Pancreas (tissue), 10 donors: ENCODE results near the gene LHX1. TPM values are rescaled to one million over a fixed set of nuclear protein-coding genes. Genes with fewer than 3 reads are reported as not detected.

Source experiments
- ATAC-seq, 4 donors: fragments of 200-7000 bp; cut with Tn5 transposase; one replicate each; pipeline versions ENCODE4 v1.8.0 to v1.9.1; 2020; ENCODE audit warnings: mild to moderate bottlenecking in 4 of 4, moderate library complexity in 4 of 4
- DNase-seq, 6 donors: peaks; one replicate each; pipeline ENCODE4 v3.0.0-alpha.2; 2020
- FAIRE-seq: peaks from 2 replicates; lab custom pipeline; 2012; peaks lifted over from hg19 to GRCh38; lab: Jason Lieb, UNC
- H3K27ac ChIP-seq, 4 donors: fragments of 200-600 bp; sonication (generic); 1 replicate in 3 of 4; 2 replicates in 1 of 4; pipeline versions ENCODE4 v1.5.0 to v1.8.0; 2020
- H3K27me3 ChIP-seq, 4 donors: fragments of 200-600 bp; one replicate each; pipeline ENCODE4 v1.8.0; 2021
- H3K36me3 ChIP-seq, 3 donors: fragments of 200-600 bp; sonication (generic) in 1 of 3; one replicate each; pipeline versions ENCODE4 v1.5.0 to v1.8.0; 2020 to 2021
- H3K4me1 ChIP-seq, 3 donors: fragments of 200-600 bp; one replicate each; pipeline ENCODE4 v1.8.0; 2021
- H3K4me3 ChIP-seq, 4 donors: fragments of 200-600 bp; sonication (generic) in 2 of 4; one replicate each; pipeline versions ENCODE4 v1.5.0 to v1.8.0; 2020 to 2021
- H3K9me3 ChIP-seq, 4 donors: fragments of 200-600 bp; one replicate each; pipeline ENCODE4 v1.8.0; 2021
- WGBS, 2 donors: extraction: QIAGEN DNeasy Blood & Tissue Kit; methylation state at CpG; one replicate each; pipeline ENCODE4 v1.1.7; 2013; 5-methylcytosine and 5-hydroxymethylcytosine counted together
- intact Hi-C, 3 donors: fragments of 100-400 bp; cut with DNase I; formaldehyde crosslinking; loops; one replicate each; pipeline versions ENCODE4 v1.11.1 to v1.14.2; 2022
- polyA plus RNA-seq, 2 donors: library from polyadenylated mRNA; stranded (reverse); fragments of 200-250 nt; gene quantifications; one replicate each; pipeline ENCODE4 v1.2.3, GENCODE V29; 2013
- total RNA-seq, 6 donors: library from RNA; stranded (reverse); fragmentation: NEBNext Ultra II Directional in 4 of 6; extraction: Animal tissue kit (Norgen Biotek cat#: 25700) in 4 of 6; gene quantifications; one replicate each; pipeline versions ENCODE4 v1.2.1 to v1.2.4, GENCODE V29; 2021 to 2023
- TF ChIP-seq, protein P1 (sequence below), 4 donors: fragments of 200-600 bp; sonication (generic) in 3 of 4; IDR thresholded peaks; one replicate each; pipeline versions ENCODE4 v1.5.0 to v1.8.0; 2021; ENCODE audit warnings: antibody characterized with exemption in 4 of 4
- donor health status: healthy with polysubstance abuse.
- donor health status: DM: no; HTN: no; CAD: no; lungs with moderate emphysema.
- donor health status: DM: no; HTN: no; CAD: no.
- donor health status: control.
- donor health status: control.
- donor health status: Bipolar disorder and iron deficiency.
- donor health status: DM: yes; HTN: yes; CAD: no.
- donor health status: DM: no; HTN: no; CAD: no.
- donor health status: DM: no; HTN: no; CAD: no.
- donor health status: DM: yes; HTN: yes; CAD: no.

Gene LHX1
- total and polyA plus RNA-seq, 8 donors = 0.05 TPM; not detected in 7

DNA sequence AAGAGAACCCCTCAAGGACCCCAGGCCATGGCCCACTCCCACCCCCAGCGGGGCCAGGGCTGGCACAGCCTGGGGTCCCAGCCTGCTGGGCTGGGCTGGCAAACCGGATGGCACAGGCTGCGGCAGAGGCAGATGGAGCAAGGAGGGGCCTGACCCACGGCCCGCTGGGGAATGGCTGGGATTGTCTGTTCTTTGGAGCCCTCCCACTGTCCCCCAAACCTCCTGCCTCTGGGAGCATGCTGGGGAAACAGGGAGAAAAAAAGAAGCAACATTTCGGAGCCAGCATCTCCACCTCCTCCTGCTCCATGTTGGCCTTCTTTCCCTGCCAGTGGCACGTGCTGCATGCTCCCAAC lies 37.1 kb upstream of the LHX1 start:
- DNase-seq = no peak
- Histone ChIP-seq H3K36me3 (no peaks in the 10 kb centered on the region), H3K4me3 (no peak overlapping the region), H3K27ac (no peak overlapping the region), H3K9me3 (no peaks in the 10 kb centered on the region), H3K27me3 (no peaks in the 10 kb centered on the region), H3K4me1 (no peaks in the 10 kb centered on the region)
- 69 to 74% methylated on average over 7 of the region's 7 CpGs for WGBS, 2 donors
- TF ChIP-seq, protein P1, sequence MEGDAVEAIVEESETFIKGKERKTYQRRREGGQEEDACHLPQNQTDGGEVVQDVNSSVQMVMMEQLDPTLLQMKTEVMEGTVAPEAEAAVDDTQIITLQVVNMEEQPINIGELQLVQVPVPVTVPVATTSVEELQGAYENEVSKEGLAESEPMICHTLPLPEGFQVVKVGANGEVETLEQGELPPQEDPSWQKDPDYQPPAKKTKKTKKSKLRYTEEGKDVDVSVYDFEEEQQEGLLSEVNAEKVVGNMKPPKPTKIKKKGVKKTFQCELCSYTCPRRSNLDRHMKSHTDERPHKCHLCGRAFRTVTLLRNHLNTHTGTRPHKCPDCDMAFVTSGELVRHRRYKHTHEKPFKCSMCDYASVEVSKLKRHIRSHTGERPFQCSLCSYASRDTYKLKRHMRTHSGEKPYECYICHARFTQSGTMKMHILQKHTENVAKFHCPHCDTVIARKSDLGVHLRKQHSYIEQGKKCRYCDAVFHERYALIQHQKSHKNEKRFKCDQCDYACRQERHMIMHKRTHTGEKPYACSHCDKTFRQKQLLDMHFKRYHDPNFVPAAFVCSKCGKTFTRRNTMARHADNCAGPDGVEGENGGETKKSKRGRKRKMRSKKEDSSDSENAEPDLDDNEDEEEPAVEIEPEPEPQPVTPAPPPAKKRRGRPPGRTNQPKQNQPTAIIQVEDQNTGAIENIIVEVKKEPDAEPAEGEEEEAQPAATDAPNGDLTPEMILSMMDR (IDR thresholded peaks at IDR 0.05) = no peak
- intact Hi-C loops = no loop called here
- no peak for FAIRE-seq
- no peak for ATAC-seq

DNA sequence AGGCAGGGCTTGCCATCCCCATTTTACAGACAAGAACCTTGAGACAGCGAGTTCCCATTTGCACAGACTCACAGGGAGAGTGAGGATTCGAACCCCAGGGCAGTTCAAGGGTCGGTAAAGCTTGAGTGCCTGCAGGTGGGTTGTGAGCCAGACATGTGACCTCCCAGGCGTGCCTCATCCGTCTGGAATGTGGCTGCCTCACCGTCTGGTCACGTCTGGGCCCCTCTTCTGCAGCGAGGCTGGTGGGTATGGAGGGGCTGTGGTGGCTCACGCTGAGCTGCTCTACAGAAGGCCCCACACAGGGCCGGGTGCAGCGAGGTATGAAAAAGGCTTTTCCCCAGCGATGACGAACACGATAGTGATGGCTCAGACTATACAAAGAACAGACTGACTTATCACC lies 35.8 kb upstream of the LHX1 start:
- no peak for FAIRE-seq
- 43 to 46% methylated on average over 13 to 14 of the region's 14 CpGs for WGBS, 2 donors
- no peak overlapping the region for H3K4me3 ChIP-seq
- no peak overlapping the region for H3K27ac ChIP-seq
- intact Hi-C loops = no loop called here
- no peaks in the 10 kb centered on the region for H3K27me3 ChIP-seq
- ATAC-seq = no peak
- no peaks in the 10 kb centered on the region for H3K36me3 ChIP-seq
- H3K9me3 ChIP-seq = no peaks in the 10 kb centered on the region
- no peaks in the 10 kb centered on the region for H3K4me1 ChIP-seq
- TF ChIP-seq, protein P1 (IDR thresholded peaks at IDR 0.05) = no peak
- DNase-seq = no peak

DNA sequence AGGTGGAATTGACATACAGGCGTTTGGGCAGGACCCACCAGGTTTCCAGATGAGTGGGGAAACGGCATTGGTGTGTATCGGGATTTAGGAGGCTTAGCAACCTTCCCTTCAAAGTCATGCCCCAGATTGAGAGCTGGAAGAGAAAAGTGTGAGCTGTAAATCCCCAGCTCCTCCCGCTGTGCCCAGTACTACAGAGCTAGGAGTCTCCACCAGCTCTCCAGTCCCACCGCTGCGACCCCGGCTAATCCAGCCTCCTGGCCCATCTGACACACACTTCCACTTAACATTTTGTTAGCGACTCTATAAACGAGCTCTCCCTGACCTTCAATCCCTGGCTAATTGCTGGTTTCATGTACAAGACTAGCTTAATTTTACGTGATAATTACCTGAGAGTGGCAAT lies 29.9 kb upstream of the LHX1 start:
- Histone ChIP-seq H3K36me3 (no peaks in the 10 kb centered on the region), H3K4me1 (no peaks in the 10 kb centered on the region), H3K9me3 (no peaks in the 10 kb centered on the region), H3K4me3 (no peak overlapping the region), H3K27me3 (peaks cover 0 to 7% (median 0%) of the 10 kb centered on the region in 4 donors), H3K27ac (no peak overlapping the region)
- TF ChIP-seq, protein P1 (IDR thresholded peaks at IDR 0.05) = no peak
- intact Hi-C loops = no loop called here
- ATAC-seq (no peak), DNase-seq (no peak), FAIRE-seq (no peak)
- WGBS, 2 donors = 60 to 61% methylated on average over 10 of the region's 10 CpGs

DNA sequence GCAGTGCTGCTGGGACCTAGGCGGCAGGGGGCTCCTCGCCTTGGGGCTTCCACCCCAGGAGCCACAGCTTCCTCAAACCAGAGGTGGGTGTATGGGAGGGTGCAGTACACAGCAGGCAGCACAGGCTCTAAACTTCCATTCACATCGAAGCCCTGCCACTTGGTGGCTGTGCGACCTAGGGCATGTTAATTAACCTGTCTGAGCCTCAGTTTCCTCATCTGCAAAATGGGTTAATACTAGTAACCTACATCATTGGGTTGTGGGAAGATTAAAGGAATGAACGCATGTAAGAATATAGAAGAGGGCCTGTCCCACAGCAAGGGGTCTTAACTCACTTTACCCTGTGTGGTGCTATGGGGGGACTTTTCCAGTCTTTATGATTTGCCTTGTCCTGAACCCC lies 26.8 kb upstream of the LHX1 start:
- H3K27ac ChIP-seq = no peak overlapping the region
- FAIRE-seq (no peak), ATAC-seq (no peak), DNase-seq (no peak)
- H3K9me3 ChIP-seq = no peaks in the 10 kb centered on the region
- no peaks in the 10 kb centered on the region for H3K36me3 ChIP-seq
- no peaks in the 10 kb centered on the region for H3K4me1 ChIP-seq
- intact Hi-C loops = no loop called here
- no peak overlapping the region for H3K4me3 ChIP-seq
- 51 to 59% methylated on average over 5 of the region's 5 CpGs for WGBS, 2 donors
- TF ChIP-seq, protein P1 (IDR thresholded peaks at IDR 0.05) = no peak
- H3K27me3 ChIP-seq = peaks cover 0 to 13% (median 0%) of the 10 kb centered on the region in 4 donors

DNA sequence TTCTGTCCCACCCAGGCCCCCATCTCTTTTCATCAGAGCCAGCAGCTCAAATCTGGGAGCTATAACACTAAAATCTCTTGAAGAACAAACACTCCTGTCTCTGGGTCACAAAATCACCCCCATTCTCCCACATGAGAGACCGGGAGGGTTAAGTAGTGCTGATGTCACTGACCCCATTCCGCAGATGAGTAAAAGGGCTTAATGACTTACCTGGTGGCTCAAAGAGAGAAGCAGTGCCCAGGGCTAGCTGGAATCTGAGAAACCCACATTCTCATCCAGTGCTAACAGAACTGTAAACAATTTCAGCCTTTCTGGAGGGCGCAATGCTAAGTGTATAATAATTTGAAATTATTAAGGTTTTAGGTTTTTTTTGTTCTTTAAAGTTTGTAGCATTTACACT lies 26.3 kb upstream of the LHX1 start:
- DNase-seq (no peak), FAIRE-seq (no peak), ATAC-seq (no peak)
- H3K36me3 ChIP-seq = no peaks in the 10 kb centered on the region
- intact Hi-C loops = no loop called here
- H3K4me3 ChIP-seq = no peak overlapping the region
- H3K27ac ChIP-seq = no peak overlapping the region
- no peaks in the 10 kb centered on the region for H3K9me3 ChIP-seq
- H3K27me3 ChIP-seq = peaks cover 0 to 13% (median 0%) of the 10 kb centered on the region in 4 donors
- H3K4me1 ChIP-seq = no peaks in the 10 kb centered on the region
- TF ChIP-seq, protein P1 (IDR thresholded peaks at IDR 0.05) = no peak
- 43 to 48% methylated on average over 3 of the region's 3 CpGs for WGBS, 2 donors
